Activated CD8-positive, alpha-beta memory T cell treated with anti-CD3 and anti-CD28 coated beads, Interleukin-2, amount 50 U/mL, for 24 hours (primary cell): Measurements from ENCODE around the gene UBN1.
A peak's percentile ranks its signal among the peaks of the same experiment; 100 is the strongest.

ENCODE experiments used
- DNase-seq: peaks from one replicate; pipeline ENCODE4 v3.0.0-alpha.2; 2020; ENCODE audit errors: extremely low read depth

UBN1 gene, protein sequence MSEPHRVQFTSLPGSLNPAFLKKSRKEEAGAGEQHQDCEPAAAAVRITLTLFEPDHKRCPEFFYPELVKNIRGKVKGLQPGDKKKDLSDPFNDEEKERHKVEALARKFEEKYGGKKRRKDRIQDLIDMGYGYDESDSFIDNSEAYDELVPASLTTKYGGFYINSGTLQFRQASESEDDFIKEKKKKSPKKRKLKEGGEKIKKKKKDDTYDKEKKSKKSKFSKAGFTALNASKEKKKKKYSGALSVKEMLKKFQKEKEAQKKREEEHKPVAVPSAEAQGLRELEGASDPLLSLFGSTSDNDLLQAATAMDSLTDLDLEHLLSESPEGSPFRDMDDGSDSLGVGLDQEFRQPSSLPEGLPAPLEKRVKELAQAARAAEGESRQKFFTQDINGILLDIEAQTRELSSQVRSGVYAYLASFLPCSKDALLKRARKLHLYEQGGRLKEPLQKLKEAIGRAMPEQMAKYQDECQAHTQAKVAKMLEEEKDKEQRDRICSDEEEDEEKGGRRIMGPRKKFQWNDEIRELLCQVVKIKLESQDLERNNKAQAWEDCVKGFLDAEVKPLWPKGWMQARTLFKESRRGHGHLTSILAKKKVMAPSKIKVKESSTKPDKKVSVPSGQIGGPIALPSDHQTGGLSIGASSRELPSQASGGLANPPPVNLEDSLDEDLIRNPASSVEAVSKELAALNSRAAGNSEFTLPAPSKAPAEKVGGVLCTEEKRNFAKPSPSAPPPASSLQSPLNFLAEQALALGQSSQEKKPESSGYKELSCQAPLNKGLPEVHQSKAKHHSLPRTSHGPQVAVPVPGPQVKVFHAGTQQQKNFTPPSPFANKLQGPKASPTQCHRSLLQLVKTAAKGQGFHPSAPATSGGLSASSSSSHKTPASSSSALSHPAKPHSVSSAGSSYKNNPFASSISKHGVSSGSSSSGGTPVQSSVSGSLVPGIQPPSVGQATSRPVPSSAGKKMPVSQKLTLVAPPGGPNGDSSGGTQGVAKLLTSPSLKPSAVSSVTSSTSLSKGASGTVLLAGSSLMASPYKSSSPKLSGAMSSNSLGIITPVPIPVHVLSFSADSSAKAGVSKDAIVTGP (N-terminal part only)

DNA sequence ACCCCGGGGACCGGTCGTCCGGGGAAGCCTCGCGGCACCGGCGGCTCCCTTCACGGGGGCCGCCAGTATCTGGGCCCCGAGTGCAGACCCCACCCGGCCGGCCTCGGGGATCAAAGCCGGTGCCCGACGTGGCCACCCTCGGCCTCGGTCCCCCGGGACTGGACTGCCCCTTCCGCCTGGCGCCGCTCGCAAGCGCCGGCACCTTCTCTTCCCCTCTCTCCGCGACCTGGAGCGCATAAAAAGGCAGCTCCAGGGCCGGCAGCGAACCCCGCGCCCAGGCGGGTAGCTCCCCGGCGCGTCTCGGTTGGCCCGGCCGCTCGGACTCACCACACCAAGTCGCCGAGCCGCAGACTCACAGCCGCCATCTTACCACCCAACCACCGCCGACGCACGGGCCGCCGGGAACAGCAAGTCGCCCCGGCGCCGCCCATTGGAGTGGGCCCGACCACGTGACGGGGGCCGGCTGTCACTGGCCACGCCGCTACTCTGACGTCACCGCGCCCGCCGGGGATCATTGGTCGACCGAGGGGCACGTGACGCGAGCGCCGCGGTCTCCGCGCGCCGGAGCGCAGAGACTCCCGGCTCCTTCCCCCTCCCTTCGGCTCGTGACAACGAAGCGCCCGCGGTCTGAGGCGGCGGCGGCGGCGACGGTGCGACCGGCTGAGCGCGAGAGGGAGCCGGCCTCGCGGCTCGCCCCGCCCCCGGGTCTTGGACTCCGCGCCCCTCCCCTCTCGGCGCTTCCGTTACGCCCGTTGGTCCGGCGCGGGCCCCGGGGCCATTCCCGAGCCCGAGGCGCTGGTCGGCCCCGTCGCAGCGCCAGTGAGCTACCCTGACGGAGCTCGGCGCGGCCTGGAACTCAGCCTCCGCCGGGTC is at the start of gene UBN1, which contains the start of gene GLYR1:
Gene UBN1, plus strand, starts transcription at position 581 of the 873 bp plus-strand sequence. CDS start 5,437 bp downstream, outside the sequence.
Gene GLYR1, minus strand, starts transcription at position 388 of the 873 bp plus-strand sequence. Its CDS starts 23 bp downstream, at position 365.
- peak; percentile 98 for DNase-seq

- no peak for DNase-seq
Measured at GRCh38 chr16:4797805-4798252, 49.5 kb upstream of the UBN1 start.

DNA sequence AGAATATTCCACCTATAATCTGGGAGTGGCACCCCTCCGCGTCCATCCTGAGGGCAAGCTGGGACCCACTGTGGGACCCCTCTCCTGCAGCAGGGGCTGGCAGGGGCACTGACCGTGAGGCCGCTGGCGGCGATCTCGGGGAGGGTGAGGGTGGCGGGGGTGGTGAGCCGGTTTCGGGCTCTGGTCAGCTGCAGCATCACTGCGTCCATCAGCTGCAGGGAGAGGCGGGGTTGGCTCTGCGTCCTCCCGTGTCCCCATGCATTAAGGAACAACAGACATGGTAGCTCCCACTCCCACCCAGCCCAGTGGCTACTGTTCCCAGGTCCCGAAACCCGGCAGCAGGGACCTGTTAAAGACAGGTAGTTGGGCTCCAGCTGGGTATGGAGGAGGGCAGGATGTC is 48.8 kb upstream of the UBN1 start:
- DNase-seq = no peak

GRCh38 chr16:4799171-4799855 is 48.0 kb upstream of the UBN1 start:
- no peak for DNase-seq

DNA sequence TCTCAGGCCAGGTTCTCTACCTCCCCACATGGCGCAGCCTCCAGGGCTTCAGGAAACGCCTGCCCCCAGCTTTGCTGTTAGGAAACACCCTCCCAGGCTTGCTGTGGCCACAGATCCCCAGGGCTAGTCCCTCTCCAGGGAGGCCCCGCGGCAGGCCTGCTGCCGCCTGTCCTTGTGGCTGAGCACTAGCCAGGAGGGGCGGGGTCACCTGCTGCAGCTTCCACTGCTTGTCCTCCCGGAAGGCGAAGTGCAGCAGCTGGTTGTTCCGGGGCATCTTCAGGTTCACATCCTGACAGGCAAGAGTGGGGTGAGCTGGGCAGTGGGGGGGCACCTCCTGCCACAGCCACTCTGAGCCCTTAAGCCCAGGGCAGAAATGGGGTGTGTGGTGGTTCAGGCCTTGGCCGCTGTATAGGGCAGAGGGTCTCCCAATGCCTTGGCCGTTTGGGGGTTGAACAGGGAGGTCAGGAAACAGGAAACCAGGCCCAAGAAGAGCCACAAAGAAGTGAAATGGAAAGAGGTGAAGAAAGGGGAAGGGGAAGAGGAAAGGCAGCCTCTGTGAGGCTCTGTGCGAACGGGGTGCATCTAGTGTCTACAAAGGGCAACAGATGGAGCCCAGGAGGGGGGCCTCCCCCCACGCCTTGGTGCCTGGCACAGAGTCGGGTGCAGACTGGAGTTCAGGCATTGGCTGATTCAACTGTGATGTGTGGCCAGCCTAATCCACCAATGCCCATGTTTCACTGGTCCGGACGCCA is 46.8 kb upstream of the UBN1 start:
- DNase-seq = no peak

DNA sequence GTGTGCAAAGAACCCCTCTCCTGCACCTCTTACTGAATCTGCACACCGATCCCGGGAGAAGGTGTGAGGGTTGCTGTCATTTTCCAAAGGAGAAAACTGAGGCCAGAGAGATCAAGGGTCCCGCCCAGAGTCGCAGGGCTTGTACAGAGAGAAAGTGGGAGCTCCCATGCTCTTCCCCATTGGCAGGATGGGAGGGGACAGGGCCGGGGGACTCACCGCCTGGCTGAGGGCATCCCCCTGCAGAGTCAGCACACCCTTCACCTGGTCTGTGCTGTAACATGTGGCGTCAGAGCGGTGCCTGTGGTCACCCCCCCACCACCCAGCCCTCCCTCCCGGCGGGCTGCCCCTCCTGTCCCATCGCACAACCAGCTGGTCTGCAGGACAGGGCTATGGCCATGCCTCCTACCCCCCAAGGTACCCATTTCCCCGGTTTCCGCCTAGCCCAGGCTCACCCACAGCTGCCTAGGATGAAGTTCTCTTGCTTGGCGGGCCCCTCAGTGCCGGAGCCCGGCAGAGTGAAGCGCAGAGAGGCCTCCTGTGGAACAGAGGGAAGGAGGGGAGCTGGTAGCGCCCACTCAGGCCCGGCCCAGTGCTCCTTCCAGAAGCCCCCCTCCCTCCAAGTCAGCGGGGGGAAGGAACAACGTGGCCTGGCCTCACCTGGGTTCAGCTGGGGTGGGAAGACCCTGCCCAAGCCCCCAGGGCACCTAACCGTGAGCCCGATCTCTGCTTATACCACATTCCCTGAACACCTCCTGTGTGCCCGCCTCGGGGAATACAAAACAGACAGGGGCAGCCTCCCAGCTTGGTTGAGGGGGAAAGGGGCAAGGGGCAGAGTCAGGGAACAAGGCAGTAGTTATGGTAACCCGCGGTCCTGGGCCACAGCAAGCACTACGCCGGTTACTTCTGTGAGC is 46.0 kb upstream of the UBN1 start:
- no peak for DNase-seq

DNA sequence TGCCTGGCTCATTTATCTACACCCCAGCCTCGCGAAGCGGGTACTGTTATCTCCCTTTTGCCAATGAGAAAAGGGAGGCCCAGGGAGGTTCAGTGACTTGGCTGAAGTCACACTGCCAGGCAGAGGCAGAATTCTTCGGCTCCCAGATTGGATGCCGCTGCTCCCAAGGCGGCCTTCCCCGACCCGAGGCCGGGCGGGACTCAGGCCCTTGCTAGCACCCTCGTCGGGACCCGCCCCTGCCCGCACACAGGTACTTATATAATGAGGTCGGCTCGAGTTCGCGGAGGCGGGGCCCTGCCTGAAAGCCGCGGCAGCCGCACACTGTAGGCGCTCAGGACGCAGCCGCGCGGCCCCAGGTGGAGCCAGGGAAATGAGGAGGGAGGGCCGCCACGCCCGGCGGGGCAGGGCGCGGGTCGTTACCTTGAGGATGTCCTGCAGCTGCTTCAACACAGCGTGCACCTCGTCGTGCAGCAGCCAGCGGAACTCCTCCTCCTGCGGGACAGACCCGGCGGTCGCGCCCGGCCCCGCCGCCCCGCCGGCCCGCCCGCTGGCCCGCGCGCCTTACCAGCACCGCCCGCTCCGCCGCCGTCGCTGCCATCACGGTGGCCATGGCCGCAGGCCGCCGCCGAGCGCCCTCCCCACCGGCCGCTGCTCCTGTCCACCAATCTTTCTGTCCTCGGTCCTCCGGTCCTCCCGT is 45.2 kb upstream of the UBN1 start, which contains the start of gene ROGDI:
Gene ROGDI, minus strand, starts transcription at position 672 of the 697 bp plus-strand sequence. Its CDS starts 62 bp downstream, at position 610.
- DNase-seq = peak; percentile 47

DNA sequence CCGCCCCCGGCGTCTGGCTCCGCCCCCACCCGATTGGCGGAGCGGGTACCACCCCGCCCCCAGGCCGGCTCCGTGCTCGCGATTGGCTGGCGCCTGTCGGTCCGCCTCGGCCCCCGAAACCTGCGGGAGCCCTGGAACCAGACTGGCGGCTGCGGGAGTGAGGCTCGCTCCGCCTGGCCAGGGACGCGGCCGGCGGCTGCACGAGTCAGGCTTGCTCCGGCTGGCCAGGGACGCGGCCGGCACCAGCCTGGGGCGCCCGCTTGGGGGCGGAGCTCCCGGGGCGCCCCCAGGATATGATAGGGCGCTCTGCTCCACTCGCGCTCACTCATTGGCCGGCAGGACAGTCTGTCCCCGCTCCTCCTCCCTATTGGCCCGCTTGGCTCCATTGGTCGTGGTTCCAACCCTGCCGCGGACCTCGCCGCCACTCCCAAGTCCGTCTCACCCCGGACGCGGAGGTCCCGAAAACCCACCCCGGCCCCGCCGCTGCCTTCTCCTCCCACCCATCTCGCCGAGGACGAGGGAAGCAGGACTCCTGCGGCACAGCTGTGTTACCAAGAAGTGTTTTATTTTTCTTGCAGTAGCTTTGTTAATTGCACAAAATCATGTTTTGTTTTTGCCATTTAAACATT is 44.5 kb upstream of the UBN1 start:
- DNase-seq = peak; percentile 63

DNA sequence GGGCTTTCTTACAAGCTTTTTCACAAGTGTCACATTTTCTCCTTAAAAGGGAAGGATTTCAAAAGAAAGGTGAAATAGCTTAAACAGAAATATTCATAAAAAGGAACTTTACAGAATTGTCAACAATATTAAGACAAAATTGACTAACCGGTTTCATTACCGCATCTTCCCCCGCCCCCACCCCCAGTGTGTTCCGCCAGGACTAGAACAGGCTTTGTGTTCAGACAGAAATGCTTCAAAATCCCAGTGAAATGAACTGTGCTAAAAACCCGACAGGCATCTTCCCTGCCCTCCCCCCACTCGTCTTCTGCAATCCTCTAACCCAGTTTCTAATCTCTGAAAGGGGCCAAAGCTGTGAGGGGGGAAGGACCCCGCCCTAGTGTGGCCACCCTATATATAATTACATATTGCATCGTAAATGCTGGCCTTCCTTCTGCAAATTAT is 43.9 kb upstream of the UBN1 start:
- no peak for DNase-seq

GRCh38 chr16:4803898-4804762 is 43.2 kb upstream of the UBN1 start:
- DNase-seq = no peak

- DNase-seq = no peak
Measured at GRCh38 chr16:4805231-4805630, 42.0 kb upstream of the UBN1 start.

DNA sequence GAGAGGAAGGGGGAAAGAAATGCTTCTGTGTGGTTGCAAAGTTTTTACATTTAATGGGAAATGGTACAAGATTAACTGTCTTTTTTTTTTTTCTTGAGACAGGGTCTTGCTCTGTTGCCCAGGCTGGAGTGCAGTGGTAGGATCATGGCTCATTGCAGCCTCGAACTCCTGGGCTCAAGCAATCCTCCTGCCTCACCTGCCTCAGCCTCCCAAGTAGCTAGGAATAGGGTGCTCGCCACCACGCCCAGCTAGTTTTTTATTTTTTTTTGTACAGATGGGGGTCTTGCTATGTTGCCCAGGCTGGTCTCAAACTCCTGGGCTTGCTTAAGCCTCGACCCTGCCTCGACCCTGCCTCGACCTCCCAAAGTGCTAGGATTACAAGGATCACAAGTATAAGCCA is 41.0 kb upstream of the UBN1 start:
- no peak for DNase-seq

DNA sequence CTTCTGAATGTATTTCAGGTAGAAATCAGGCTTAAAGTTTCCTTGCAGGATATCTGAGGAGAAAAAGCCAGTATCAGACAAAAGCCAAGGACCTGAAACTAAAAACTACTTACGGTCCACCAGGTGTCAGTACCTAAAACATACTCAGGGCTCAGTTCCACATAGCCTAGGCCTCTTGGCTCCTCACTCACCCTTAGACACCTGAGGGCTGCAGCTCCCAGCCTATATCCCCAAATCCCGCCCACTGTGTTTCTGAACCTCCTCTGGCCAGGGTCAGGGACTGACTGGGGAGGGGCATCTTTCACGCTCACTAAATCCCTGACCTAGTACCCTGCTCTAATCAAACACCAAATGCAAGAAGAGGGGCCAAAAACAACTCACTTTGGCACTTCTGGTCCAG is 36.0 kb upstream of the UBN1 start:
- DNase-seq = no peak

- no peak for DNase-seq
Measured at GRCh38 chr16:4811773-4812172, 35.5 kb upstream of the UBN1 start.

- DNase-seq = no peak
Measured at GRCh38 chr16:4813251-4814003, 33.9 kb upstream of the UBN1 start.

DNA sequence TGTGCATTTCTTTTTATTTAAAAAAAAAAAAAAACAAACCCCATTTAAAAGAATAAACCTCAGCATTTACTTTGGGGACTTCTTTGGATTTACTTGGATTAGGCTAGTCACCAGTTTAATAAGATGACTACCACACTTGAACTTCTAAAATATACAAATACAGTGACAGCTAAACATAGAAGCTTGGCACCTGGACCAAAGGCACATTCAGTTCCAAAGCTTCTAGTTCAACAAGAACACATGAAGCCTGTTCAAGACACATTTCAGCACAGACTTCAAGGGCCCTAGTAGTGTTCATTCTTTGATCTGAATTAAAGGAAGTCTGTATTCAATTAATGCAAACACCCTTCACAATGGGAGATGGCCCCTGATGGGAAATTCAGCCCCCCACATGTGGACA is 33.2 kb upstream of the UBN1 start:
- no peak for DNase-seq
